ENCODE results near the gene HMCN1. TPM values are rescaled to one million over a fixed set of nuclear protein-coding genes. Genes with fewer than 3 reads are reported as not detected.

The HMCN1 gene
- total and polyA plus RNA-seq, 2 experiments from 2014 or later: 1.6 to 8.7 TPM

GRCh38 chr1:185804608-185805007 is 70.4 kb downstream of the HMCN1 start:
- Histone ChIP-seq H3K4me2 (no peak overlapping the region), H3K4me3 (no peak overlapping the region), H3K79me2 (replicated peaks; ENCODE audit: insufficient read depth) (no peaks in the 10 kb centered on the region), H2AFZ (no peak overlapping the region), H3K9me2 (ENCODE audit: insufficient read depth) (no peaks in the 10 kb centered on the region; the same call in 1 of the 2 replicates), H3K27me3 (ENCODE audit: insufficient read depth) (no peaks in the 10 kb centered on the region), H3K4me1 (ENCODE audit: insufficient read depth) (no peaks in the 10 kb centered on the region), H3K36me3 (ENCODE audit: insufficient read depth) (no peaks in the 10 kb centered on the region), H3F3A (replicated peaks; ENCODE audit: low read depth) (no peaks in the 10 kb centered on the region), H3K27ac (ENCODE audit: low read depth) (no peak overlapping the region), H4K20me1 (replicated peaks; ENCODE audit: insufficient read depth) (no peaks in the 10 kb centered on the region)
- Mint-ChIP-seq H3K36me3 (ENCODE audit: low read depth) (no peaks in the 10 kb centered on the region), H3K4me3 (no peak overlapping the region), H3K27me3 (ENCODE audit: insufficient read depth, low read depth, poor library complexity) (peaks cover 2% of the 10 kb centered on the region), H3K9me3 (peaks cover 2% of the 10 kb centered on the region; the same call in 1 of the 3 replicates), H3K27ac (no peak overlapping the region), H3K4me1 (peaks cover 7% of the 10 kb centered on the region; the same call in 2 of the 3 replicates)
- no peak for ATAC-seq
- DNase-seq (ENCODE audit: low spot score): no peak
- TF ChIP-seq CTCF (conservative IDR thresholded peaks at IDR 0.05; ENCODE audit: low read depth in 2 of 2) (no peak), POLR2AphosphoS5 (IDR thresholded peaks at IDR 0.05; ENCODE audit: low read depth) (no peak)

- H3K36me3 Mint-ChIP-seq (ENCODE audit: low read depth): no peaks in the 10 kb centered on the region
- H3K4me1 ChIP-seq (ENCODE audit: insufficient read depth): peaks cover 7% of the 10 kb centered on the region; the same call in 1 of the 2 replicates
- no peaks in the 10 kb centered on the region for H3K9me3 Mint-ChIP-seq
- no peak for TF ChIP-seq EZH2phosphoT487 (IDR thresholded peaks at IDR 0.05; ENCODE audit: unreplicated experiment)
- H3K27ac ChIP-seq (ENCODE audit: low read depth): no peak overlapping the region
- H3K9me2 ChIP-seq (ENCODE audit: insufficient read depth): no peaks in the 10 kb centered on the region
- no peaks in the 10 kb centered on the region for H3K27me3 ChIP-seq (ENCODE audit: insufficient read depth)
- H4K20me1 ChIP-seq (replicated peaks; ENCODE audit: insufficient read depth): no peaks in the 10 kb centered on the region
- no peaks in the 10 kb centered on the region for H3F3A ChIP-seq (replicated peaks; ENCODE audit: low read depth)
- H3K36me3 ChIP-seq (ENCODE audit: insufficient read depth): no peaks in the 10 kb centered on the region
- no peaks in the 10 kb centered on the region for H3K27me3 Mint-ChIP-seq (ENCODE audit: insufficient read depth, low read depth, poor library complexity)
- H3K27ac Mint-ChIP-seq: no peak overlapping the region
- H3K4me3 ChIP-seq: no peak overlapping the region
- H2AFZ ChIP-seq: no peak overlapping the region
- ATAC-seq: no peak
- no peak overlapping the region for H3K4me2 ChIP-seq
- no peak for DNase-seq (ENCODE audit: low spot score)
- H3K4me3 Mint-ChIP-seq: no peak overlapping the region
- peaks cover 18% of the 10 kb centered on the region for H3K4me1 Mint-ChIP-seq
- H3K79me2 ChIP-seq (replicated peaks; ENCODE audit: insufficient read depth): no peaks in the 10 kb centered on the region
Measured at GRCh38 chr1:185807275-185807674, 73.1 kb downstream of the HMCN1 start.

- Mint-ChIP-seq H3K36me3 (ENCODE audit: low read depth) (no peaks in the 10 kb centered on the region), H3K27ac (no peak overlapping the region), H3K9me3 (no peaks in the 10 kb centered on the region), H3K27me3 (ENCODE audit: insufficient read depth, low read depth, poor library complexity) (no peaks in the 10 kb centered on the region), H3K4me1 (peaks cover 18% of the 10 kb centered on the region), H3K4me3 (no peak overlapping the region)
- DNase-seq (ENCODE audit: low spot score) (no peak), ATAC-seq (no peak)
- H3K4me3 ChIP-seq: no peak overlapping the region
- no peak overlapping the region for H2AFZ ChIP-seq
- no peaks in the 10 kb centered on the region for H4K20me1 ChIP-seq (replicated peaks; ENCODE audit: insufficient read depth)
- H3K4me2 ChIP-seq: no peak overlapping the region
- H3K27ac ChIP-seq (ENCODE audit: low read depth): no peak overlapping the region
- H3K4me1 ChIP-seq (ENCODE audit: insufficient read depth): peaks cover 7% of the 10 kb centered on the region; the same call in 1 of the 2 replicates
- H3F3A ChIP-seq (replicated peaks; ENCODE audit: low read depth): no peaks in the 10 kb centered on the region
- H3K36me3 ChIP-seq (ENCODE audit: insufficient read depth): no peaks in the 10 kb centered on the region
- H3K79me2 ChIP-seq (replicated peaks; ENCODE audit: insufficient read depth): no peaks in the 10 kb centered on the region
- no peaks in the 10 kb centered on the region for H3K9me2 ChIP-seq (ENCODE audit: insufficient read depth)
- no peaks in the 10 kb centered on the region for H3K27me3 ChIP-seq (ENCODE audit: insufficient read depth)
- TF ChIP-seq REST (IDR thresholded peaks at IDR 0.05; ENCODE audit: unreplicated experiment) (no peak), ZNF462 (CRISPR knock-in tag; IDR thresholded peaks at IDR 0.05) (no peak)
Measured at GRCh38 chr1:185808631-185809030, 74.4 kb downstream of the HMCN1 start.
